Lower leg skin (tissue), 4 donors: ENCODE results near the gene GATM. TPM values are rescaled to one million over a fixed set of nuclear protein-coding genes. Genes with fewer than 3 reads are reported as not detected.

ENCODE experiments used
- DNase-seq, 2 donors: peaks; one replicate each; pipeline ENCODE4 v3.0.0-alpha.2; 2019; ENCODE audit warnings: low spot score in 2 of 2
- H3K4me3 ChIP-seq: fragments of 200-600 bp; sonication (generic); 2 replicates; pipeline ENCODE4 v1.5.1; 2017; ENCODE audit warnings: mild to moderate bottlenecking, low read depth; ENCODE audit not compliant: poor library complexity, severe bottlenecking
- CTCF ChIP-seq, 3 donors: fragments of 450-650 bp; IDR thresholded peaks; one replicate each; pipeline ENCODE4 v1.5.1; 2016; ENCODE audit warnings: antibody characterized with exemption in 3 of 3, mild to moderate bottlenecking in 3 of 3, moderate library complexity in 2 of 3
- POLR2A ChIP-seq, 2 donors: fragments of 450-650 bp; IDR thresholded peaks; one replicate each; pipeline ENCODE4 v1.6.1; 2016 to 2017; ENCODE audit warnings: antibody characterized with exemption in 2 of 2, mild to moderate bottlenecking in 1 of 2, moderate library complexity in 1 of 2
- WGBS, 2 donors: methylation state at CpG; one replicate each; pipeline ENCODE4 v1.1.5; 2018; 5-methylcytosine and 5-hydroxymethylcytosine counted together
- intact Hi-C: fragments of 100-400 bp; cut with DNase I; formaldehyde crosslinking; loops from one replicate; pipeline ENCODE4 v1.15.0; 2023; ENCODE audit warnings: low total_unique reads
- total RNA-seq, 4 donors: library from RNA; depleted of rRNA; stranded (reverse); fragments of >200 nt; gene quantifications; one replicate each; pipeline ENCODE4 v1.1.0, GENCODE V29; 2016

The GATM gene
- total RNA-seq, 4 donors from 2014 or later: 120 to 178 (median 159) TPM

- WGBS, 2 donors: 59 to 62% methylated on average over 5 of the region's 5 CpGs
- no peak overlapping the region for H3K4me3 ChIP-seq
- intact Hi-C loops: no loop called here
- TF ChIP-seq POLR2A (IDR thresholded peaks at IDR 0.05) (no peak), CTCF (IDR thresholded peaks at IDR 0.05) (no peak)
- no peak for DNase-seq
Observed at GRCh38 chr15:45414215-45414885, 36.0 kb upstream of the GATM start.

GRCh38 chr15:45409596-45409995 is 31.3 kb upstream of the GATM start:
- intact Hi-C loops: no loop called here
- TF ChIP-seq POLR2A (IDR thresholded peaks at IDR 0.05) (no peak), CTCF (IDR thresholded peaks at IDR 0.05) (no peak)
- DNase-seq: no peak
- no peak overlapping the region for H3K4me3 ChIP-seq
- 92 to 94% methylated on average over 5 of the region's 5 CpGs for WGBS, 2 donors

GRCh38 chr15:45407786-45408185 is 29.4 kb upstream of the GATM start:
- WGBS, 2 donors: 91 to 100% methylated on average over 1 of the region's 1 CpG
- TF ChIP-seq POLR2A (IDR thresholded peaks at IDR 0.05) (no peak), CTCF (IDR thresholded peaks at IDR 0.05) (no peak)
- intact Hi-C loops: no loop called here
- H3K4me3 ChIP-seq: no peak overlapping the region
- DNase-seq: no peak

- intact Hi-C loops: no loop called here
- TF ChIP-seq CTCF (IDR thresholded peaks at IDR 0.05): no peak
- no peak for TF ChIP-seq POLR2A (IDR thresholded peaks at IDR 0.05)
- WGBS, 2 donors: 1 to 3% methylated on average over 8 to 28 of the region's 79 CpGs
- H3K4me3 ChIP-seq: peak overlapping the region; percentile 97
- DNase-seq: peak in 1 of 2 donors; percentile 88
Observed at GRCh38 chr15:45402955-45403877, 24.9 kb upstream of the GATM start.

- TF ChIP-seq POLR2A (IDR thresholded peaks at IDR 0.05) (no peak), CTCF (IDR thresholded peaks at IDR 0.05) (no peak)
- whole genome bisulfite sequencing, 2 donors: 0% methylated on average over 24 to 59 of the region's 84 CpGs
- intact Hi-C loops: no loop called here
- peak overlapping the region; percentile 97 for H3K4me3 ChIP-seq
- DNase-seq: peak; percentile 92 to 98
Observed at GRCh38 chr15:45402162-45402954, 24.0 kb upstream of the GATM start.
